GM03348 (cell line): Measurements from ENCODE around the gene CCDC121.

Experiments used
- DNase-seq: peaks from one replicate; pipeline ENCODE4 v3.0.0; 2012; ENCODE audit warnings: low spot score

The CCDC121 gene, protein sequence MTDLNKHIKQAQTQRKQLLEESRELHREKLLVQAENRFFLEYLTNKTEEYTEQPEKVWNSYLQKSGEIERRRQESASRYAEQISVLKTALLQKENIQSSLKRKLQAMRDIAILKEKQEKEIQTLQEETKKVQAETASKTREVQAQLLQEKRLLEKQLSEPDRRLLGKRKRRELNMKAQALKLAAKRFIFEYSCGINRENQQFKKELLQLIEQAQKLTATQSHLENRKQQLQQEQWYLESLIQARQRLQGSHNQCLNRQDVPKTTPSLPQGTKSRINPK

DNA sequence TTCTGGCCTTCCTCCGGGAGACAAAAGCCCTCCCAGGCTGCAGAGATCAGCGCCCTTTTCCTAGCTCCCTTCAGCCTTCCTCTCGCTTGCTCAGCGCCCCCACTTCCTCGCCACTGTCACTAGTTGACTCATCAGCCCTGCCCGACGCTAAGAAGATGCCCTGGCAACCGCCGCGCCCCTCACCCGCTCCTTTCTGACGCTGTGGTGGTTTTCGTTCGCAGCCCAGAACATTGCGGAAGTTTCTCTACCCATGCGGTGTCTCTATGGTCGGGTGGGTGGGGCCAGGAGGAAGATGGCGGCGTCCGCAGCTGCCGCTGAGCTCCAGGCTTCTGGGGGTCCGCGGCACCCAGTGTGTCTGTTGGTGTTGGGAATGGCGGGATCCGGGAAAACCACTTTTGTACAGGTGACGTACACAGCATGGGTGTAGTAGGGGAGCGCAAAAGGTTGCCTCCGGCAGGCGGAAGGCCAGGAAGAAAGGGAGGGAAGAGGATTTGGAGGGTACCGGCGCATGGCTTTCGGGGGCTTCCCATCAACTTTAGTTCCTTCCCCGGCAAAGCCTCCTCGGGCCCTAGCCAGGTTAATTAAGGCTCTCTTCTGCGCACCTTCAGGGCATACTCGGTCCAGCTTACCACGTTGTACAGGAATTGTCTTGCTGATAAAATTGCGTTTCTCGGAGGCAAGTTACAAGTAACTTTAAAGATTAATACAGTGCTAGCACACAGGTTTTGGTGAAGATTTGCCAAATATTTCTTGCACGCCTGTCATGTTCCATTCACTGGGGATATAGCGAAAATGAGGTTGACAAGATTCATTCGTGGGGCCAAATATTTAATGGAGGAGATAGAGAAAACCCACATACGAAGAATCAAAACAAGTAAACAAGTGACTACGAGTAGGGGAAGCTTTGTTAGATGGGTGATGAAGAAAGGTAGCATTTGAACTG is at the start of gene CCDC121, which contains the start of gene GPN1:
Gene CCDC121, minus strand, starts transcription at position 246 of the 943 bp plus-strand sequence. CDS start 1,213 bp downstream, outside the sequence.
Gene GPN1, plus strand, starts transcription at position 284 of the 943 bp plus-strand sequence. Its CDS starts 9 bp downstream, at position 293.
- DNase-seq, result peak; percentile 94

- no peak for DNase-seq
Measured at GRCh38 chr2:27672723-27673486, 44.1 kb upstream of the CCDC121 start.

DNA sequence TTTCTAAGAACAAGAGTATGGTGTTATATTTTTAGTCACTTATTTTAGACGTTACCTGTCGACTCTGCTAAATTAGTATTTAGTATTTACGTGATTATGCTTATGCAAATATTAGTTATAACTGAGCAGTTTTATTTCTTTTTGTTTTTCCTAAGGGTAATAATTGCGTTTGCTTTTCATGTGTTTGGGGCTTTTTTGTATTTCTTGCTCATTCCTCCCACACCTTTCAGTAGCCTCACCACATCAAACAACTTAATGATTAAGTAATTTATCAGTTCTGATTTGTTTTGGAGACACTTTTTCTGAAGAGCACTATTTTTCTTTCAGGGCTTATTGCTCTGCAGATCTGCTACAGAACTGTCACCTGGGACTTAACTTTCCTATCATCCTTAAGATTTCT is 42.4 kb upstream of the CCDC121 start:
- DNase-seq, result no peak

DNA sequence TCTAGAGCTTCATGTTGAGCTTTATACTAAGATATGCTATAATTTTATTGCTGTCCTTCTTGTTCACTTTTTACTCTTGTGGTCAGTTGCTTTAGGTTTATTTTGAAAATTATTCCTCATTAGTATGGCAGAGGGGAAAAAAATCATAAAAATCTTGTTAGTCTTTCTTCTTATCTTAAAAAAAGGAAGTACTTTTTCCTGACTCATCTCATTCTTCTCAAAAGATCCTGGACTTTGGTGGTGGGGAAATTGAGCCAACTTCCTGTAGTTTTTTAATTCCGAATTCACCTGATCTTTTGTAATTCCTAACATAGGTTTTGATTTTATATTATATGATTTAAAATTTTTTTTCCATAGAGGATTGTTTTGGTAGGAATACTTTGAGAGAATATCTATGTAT is 38.6 kb upstream of the CCDC121 start:
- no peak for DNase-seq

GRCh38 chr2:27664622-27665363 is 36.0 kb upstream of the CCDC121 start:
- no peak for DNase-seq

- DNase-seq, result no peak
Measured at GRCh38 chr2:27664154-27664574, 35.4 kb upstream of the CCDC121 start.

DNA sequence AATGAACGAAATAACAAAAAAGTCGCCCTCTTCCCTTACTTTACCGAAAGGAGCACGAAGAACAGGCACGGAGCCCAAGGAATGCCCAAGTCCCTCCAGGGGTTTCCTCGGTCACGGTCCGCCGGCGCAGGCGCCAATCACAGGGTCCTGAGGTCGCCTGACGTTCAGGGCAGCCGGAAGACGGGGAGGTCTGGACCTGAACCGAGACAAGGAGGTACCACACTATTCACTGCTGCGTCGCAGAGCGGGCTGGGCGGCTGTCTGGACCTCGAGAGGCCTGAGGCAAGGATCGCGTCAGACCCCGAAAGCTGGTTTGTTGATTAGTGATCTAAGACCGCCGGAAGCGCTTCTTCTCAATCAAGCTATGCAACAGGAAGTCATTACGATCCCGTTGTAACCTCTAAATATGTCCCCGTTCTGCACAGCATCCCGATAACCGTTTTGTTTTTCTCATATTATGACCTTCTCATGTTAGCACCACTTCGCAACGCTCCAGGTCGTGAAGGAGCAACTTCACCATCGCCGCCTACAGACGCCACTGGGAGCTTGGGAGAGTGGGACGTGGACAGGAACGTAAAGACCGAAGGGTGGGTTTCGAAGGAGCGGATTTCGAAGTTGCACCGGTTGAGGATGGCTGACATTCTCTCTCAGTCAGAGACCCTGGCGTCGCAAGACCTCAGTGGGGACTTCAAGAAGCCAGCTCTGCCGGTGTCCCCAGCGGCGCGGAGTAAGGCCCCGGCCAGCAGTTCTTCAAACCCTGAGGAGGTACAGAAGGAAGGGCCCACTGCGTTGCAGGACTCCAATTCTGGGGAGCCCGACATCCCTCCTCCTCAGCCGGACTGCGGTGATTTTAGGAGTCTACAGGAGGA is 34.7 kb upstream of the CCDC121 start, which contains the start of the genes SLC4A1AP and SUPT7L:
Gene SLC4A1AP, plus strand, starts transcription at position 605 of the 869 bp plus-strand sequence. Its CDS starts 26 bp downstream, at position 631.
Gene SUPT7L, minus strand, starts transcription at position 330 of the 869 bp plus-strand sequence. CDS start 1,422 bp downstream, outside the sequence.
- peak; percentile 84 for DNase-seq

DNA sequence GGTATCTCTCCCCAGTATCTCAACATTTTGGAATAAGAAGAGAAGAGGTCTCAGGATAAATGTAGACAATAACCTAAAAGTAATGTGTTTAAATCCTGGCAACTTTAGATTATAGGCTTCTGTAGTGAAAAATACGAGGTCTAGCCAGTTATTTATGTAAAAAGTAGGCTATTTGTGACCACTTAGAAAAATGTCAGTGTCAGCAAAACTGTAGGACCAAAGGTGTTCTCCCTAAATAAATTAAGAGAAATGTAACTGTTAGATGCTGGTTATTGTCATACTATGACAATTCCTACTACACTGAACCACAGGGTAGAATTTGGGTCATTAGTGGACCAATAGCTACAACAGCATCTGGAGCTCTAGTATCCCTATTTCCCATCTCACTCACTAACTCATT is 32.6 kb upstream of the CCDC121 start:
- DNase-seq, result no peak

GRCh38 chr2:27655155-27655951 is 26.5 kb upstream of the CCDC121 start:
- no peak for DNase-seq

DNA sequence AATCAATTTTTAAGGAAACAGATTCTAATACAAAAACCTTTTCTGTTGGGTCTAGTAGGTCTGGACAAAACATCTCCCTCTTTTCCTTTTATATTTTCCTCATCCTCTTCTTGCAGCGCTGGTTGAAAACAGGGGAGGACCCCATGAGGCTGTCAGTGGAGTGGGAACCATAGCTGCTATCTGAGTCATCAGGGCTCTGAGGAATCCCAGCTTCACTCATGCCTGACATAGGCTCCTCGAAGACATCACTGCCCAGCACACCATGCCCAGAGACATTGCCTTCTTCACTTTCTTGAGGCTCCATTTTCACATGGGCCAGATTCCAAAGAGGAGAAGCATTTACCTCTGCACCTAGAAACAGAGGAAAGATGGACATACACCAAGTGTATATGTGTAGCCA is 24.6 kb upstream of the CCDC121 start:
- no peak for DNase-seq

- no peak for DNase-seq
Measured at GRCh38 chr2:27652790-27653189, 24.0 kb upstream of the CCDC121 start.

- no peak for DNase-seq
Measured at GRCh38 chr2:27652341-27652740, 23.5 kb upstream of the CCDC121 start.

DNA sequence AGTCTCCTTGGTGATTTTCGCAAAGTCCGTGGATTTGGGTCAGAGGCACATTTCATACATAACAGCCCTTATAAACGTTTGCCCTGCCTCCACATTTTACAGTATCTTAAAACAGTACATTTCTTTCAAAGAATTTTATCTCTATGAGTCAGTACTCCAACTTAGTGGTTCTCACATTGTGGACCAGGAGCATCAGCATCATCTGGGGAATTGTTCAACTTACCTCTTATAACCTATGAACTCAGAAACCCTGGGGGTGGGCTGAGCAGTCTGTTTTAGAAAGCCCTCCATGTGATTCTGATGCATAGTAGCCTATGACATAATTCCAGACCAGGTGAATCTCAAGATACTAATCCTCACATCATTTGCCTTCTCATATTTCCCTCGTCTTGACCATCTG is 22.2 kb upstream of the CCDC121 start:
- no peak for DNase-seq

DNA sequence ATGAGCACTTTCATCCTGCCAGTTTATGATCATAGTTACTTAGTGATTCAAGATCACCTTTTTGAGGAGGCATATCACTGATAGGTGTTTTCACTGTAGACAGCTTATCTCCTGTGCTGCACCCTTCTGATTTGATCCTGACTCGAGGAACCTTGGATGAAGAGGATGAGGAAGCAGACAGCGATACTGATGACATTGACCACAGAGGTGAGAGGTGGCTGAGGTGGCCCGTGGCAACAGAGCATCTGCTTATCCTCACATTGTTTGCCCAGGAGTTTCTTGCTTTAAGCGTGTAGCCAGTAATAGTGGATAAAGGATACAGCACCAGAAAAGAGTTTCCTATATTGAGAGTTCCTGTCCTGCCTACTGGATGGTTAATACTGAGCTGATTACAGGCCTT is 18.9 kb upstream of the CCDC121 start:
- DNase-seq, result no peak

- DNase-seq, result peak; percentile 19
Measured at GRCh38 chr2:27647289-27647688, 18.5 kb upstream of the CCDC121 start.

- DNase-seq, result no peak
Measured at GRCh38 chr2:27645197-27645596, 16.4 kb upstream of the CCDC121 start.

DNA sequence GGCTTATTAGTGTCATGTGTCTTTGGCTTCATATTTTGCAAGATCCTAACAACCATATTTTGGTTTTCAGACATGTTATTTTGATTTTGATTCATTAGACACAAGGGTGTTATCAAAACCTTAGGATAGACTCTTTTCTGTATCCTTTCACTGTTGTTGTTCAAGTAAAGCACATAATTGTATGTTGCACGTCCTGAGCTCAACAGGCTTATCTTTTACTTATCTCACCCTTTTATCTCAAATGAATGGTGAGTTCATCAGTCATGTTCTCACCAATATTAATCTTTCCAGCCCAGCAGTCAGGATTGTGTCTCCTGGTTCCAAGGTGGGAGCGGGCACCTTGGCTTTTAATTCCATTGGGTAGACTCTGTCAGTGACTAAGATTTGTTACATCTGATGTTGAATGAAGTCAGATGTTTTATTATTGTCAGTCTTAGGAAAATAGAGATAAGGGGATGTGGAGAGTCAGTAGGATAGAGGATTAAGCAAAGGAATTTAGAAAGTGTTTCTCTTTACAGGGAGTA is 12.0 kb upstream of the CCDC121 start:
- no peak for DNase-seq

DNA sequence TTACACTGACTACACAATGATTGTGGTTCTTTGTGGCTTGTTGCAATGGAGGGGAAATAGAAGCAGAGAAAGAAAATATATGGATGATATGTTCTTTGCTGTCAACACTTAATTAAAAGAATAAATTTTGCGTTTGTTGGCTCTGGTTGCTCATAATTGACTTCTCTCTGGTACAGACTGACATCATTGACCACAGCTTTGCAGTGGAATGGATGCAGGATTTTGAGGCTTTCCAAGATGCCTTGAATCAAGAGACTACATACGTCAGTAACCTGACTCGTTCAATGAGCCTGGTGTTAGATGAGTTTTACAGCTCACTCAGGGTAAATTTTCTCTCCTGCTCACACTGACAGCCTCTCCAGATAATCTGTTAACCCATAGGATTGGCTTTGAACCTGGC is 9.9 kb upstream of the CCDC121 start:
- peak; percentile 21 for DNase-seq

DNA sequence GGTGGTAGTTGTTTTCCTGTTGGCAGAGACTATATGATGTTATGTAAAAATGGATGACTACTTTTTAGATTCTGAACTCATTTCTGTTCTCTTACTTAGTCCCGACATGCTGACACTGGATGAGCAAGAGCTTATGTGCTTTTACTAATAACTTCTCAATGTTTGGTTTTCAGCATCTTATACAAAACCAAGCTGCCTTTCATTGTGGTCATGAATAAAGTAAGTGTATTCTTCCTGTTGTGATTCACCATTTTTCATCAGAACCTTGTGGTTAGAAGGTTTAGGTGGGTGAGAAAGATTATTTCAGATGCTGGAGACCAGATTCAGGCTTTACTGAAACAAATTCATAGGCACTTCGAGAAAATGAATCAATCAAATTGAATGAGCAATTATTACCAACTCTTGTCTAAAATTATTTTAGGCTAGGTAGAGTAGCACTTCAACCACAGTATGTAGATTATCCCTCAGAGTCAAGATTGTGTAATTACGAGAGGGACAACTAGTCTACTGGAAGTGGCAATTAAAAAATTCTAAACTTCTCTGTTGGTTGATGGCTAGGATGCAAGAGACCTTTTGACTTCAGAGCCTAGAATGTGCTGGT is 9.3 kb upstream of the CCDC121 start:
- DNase-seq, result peak; percentile 17
